HEK293T (cell line): Measurements from ENCODE around the gene KRTAP10-4.

ENCODE experiments used
- ARNT ChIP-seq: fragments of 450-650 bp; IDR thresholded peaks from 2 replicates; pipeline ENCODE4 v1.6.1; 2017; ENCODE audit warnings: mild to moderate bottlenecking
- CTBP1 ChIP-seq: fragments of 450-650 bp; IDR thresholded peaks from 2 replicates; pipeline ENCODE4 v1.6.1; 2016; ENCODE audit warnings: borderline replicate concordance
- FOXM1 ChIP-seq: fragments of 450-650 bp; IDR thresholded peaks from 2 replicates; pipeline ENCODE4 v1.6.1; 2017; ENCODE audit warnings: mild to moderate bottlenecking, borderline replicate concordance
- LEF1 ChIP-seq: fragments of 450-650 bp; IDR thresholded peaks from 2 replicates; pipeline ENCODE4 v1.6.1; 2017; ENCODE audit warnings: mild to moderate bottlenecking, borderline replicate concordance
- SP1 ChIP-seq: fragments of 450-650 bp; IDR thresholded peaks from 2 replicates; pipeline ENCODE4 v1.6.1; 2017
- SUZ12 ChIP-seq: fragments of 450-650 bp; IDR thresholded peaks from 2 replicates; pipeline ENCODE4 v1.6.1; 2016; ENCODE audit warnings: mild to moderate bottlenecking
- TARDBP ChIP-seq: fragments of 450-650 bp; IDR thresholded peaks from 2 replicates; pipeline ENCODE4 v1.6.1; 2016

- no peak for TF ChIP-seq ARNT
- TF ChIP-seq TARDBP, result no peak
- TF ChIP-seq CTBP1, result no peak
- no peak for TF ChIP-seq FOXM1
- no peak for TF ChIP-seq SP1
- TF ChIP-seq SUZ12, result no peak
- no peak for TF ChIP-seq LEF1
Observed at GRCh38 chr21:44571844-44572782, 1.4 kb upstream of the KRTAP10-4 start.
